Suprapubic skin (tissue), 4 donors: ENCODE results near the gene VPS39.

ENCODE experiments used
- POLR2A ChIP-seq, 2 donors: fragments of 450-650 bp; IDR thresholded peaks; one replicate each; pipeline ENCODE4 v1.6.1; 2017; ENCODE audit warnings: antibody characterized with exemption in 2 of 2, mild to moderate bottlenecking in 2 of 2, moderate library complexity in 2 of 2
- POLR2AphosphoS5 ChIP-seq, 3 donors: sonication (generic); formaldehyde crosslinking; IDR thresholded peaks; one replicate each; pipeline ENCODE4 v1.6.1; 2017; ENCODE audit warnings: antibody characterized with exemption in 3 of 3
- TF ChIP-seq, protein P1 (sequence below), 2 donors: fragments of 200-600 bp in 1 of 2; fragments of 450-650 bp in 1 of 2; sonication (generic) in 1 of 2; IDR thresholded peaks; one replicate each; pipeline ENCODE4 v1.5.1; 2016 to 2019; ENCODE audit warnings: antibody characterized with exemption in 2 of 2, mild to moderate bottlenecking in 1 of 2, moderate library complexity in 1 of 2

DNA sequence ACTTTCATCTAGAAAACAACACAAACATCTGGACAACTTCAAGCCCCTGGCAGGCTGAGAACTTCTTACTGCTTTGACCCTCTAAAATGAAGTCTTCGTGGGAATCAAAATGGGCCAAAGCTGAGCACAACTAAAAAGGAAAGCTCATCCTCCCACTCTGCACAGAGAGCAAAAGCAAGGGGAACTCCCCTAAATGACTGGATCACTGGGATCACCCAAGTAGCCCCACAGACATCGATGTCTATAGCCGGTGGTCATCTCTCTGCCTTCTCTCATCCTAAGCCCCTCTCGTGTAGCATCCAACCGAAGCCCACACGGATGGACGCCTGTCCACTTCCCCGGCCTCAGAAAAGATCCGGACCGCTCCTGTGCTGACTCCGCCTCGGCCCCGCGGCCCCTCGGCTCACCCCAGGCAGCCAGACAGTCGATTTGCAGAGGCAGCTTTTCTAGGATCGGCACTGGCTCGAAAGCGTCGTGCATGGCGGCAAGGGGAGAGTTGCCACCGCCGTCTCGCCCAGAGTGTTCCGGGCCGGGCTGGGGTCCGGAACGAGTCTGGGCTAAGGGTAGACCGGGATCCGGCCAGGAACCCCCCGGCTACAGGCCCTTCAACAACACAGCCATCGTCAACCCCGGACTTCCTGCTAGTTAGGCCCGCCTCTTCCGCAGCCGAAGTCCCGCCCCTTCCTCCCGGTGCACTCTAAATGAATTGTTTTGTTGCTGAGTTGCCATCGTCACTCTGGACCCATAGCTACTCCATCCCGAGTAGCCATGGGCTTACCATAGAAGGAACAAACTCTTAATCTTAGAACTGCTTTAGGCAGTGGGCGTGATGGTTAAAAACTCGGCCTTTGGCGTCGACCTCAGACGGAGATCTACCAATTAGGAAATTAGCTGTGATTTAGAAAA is at the start of gene VPS39:
- peak in 1 of 2 donors; percentile 69 for TF ChIP-seq POLR2A (IDR thresholded peaks at IDR 0.05)
- peak in 2 of 3 donors; percentile 8 to 38 for TF ChIP-seq POLR2AphosphoS5 (IDR thresholded peaks at IDR 0.05)
- TF ChIP-seq, protein P1, sequence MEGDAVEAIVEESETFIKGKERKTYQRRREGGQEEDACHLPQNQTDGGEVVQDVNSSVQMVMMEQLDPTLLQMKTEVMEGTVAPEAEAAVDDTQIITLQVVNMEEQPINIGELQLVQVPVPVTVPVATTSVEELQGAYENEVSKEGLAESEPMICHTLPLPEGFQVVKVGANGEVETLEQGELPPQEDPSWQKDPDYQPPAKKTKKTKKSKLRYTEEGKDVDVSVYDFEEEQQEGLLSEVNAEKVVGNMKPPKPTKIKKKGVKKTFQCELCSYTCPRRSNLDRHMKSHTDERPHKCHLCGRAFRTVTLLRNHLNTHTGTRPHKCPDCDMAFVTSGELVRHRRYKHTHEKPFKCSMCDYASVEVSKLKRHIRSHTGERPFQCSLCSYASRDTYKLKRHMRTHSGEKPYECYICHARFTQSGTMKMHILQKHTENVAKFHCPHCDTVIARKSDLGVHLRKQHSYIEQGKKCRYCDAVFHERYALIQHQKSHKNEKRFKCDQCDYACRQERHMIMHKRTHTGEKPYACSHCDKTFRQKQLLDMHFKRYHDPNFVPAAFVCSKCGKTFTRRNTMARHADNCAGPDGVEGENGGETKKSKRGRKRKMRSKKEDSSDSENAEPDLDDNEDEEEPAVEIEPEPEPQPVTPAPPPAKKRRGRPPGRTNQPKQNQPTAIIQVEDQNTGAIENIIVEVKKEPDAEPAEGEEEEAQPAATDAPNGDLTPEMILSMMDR (IDR thresholded peaks at IDR 0.05), result no peak
